Sigmoid colon (tissue), 7 donors: ENCODE results near the gene HCFC2. TPM values are rescaled to one million over a fixed set of nuclear protein-coding genes. Genes with fewer than 3 reads are reported as not detected.
A peak's percentile ranks its signal among the peaks of the same experiment; 100 is the strongest.

Experiments
- DNase-seq: peaks from one replicate; pipeline ENCODE4 v3.0.0-alpha.2; 2019
- H3K27ac ChIP-seq, 4 donors: fragments of 200-600 bp; sonication (generic); one replicate each; pipeline ENCODE4 v1.5.1; 2016 to 2019; ENCODE audit warnings: mild to moderate bottlenecking in 1 of 4
- H3K27me3 ChIP-seq, 3 donors: fragments of 200-600 bp; sonication (generic); one replicate each; pipeline ENCODE4 v1.5.1; 2019; ENCODE audit warnings: mild to moderate bottlenecking in 1 of 3
- H3K36me3 ChIP-seq, 4 donors: fragments of 200-600 bp; sonication (generic); one replicate each; pipeline ENCODE4 v1.5.1; 2016 to 2019
- H3K4me1 ChIP-seq, 4 donors: fragments of 200-600 bp; sonication (generic); one replicate each; pipeline ENCODE4 v1.5.1; 2017 to 2019
- H3K4me3 ChIP-seq, 4 donors: fragments of 200-600 bp; sonication (generic); one replicate each; pipeline ENCODE4 v1.5.1; 2017 to 2019; ENCODE audit warnings: mild to moderate bottlenecking in 2 of 4, moderate library complexity in 1 of 4
- H3K9me3 ChIP-seq, 4 donors: fragments of 200-600 bp in 3 of 4; sonication (generic) in 3 of 4; one replicate each; pipeline versions ENCODE4 v1.5.1 to v1.6.1; 2013 to 2019
- CTCF ChIP-seq, 4 experiments: fragments of 450-650 bp in 3 of 4; fragments of 200-600 bp in 1 of 4; IDR thresholded peaks; one replicate each; pipeline ENCODE4 v1.5.1; 2016 to 2019; ENCODE audit warnings: antibody characterized with exemption in 4 of 4, mild to moderate bottlenecking in 3 of 4, moderate library complexity in 2 of 4
- EP300 ChIP-seq, 4 donors: sonication (generic); formaldehyde crosslinking; IDR thresholded peaks; one replicate each; pipeline ENCODE4 v1.6.1; 2017; ENCODE audit warnings: antibody characterized with exemption in 4 of 4
- POLR2A ChIP-seq, 2 donors: fragments of 450-650 bp; IDR thresholded peaks; one replicate each; pipeline ENCODE4 v1.6.1; 2016; ENCODE audit warnings: antibody characterized with exemption in 2 of 2, mild to moderate bottlenecking in 2 of 2, moderate library complexity in 2 of 2
- POLR2AphosphoS5 ChIP-seq, 4 donors: sonication (generic); formaldehyde crosslinking; IDR thresholded peaks; one replicate each; pipeline ENCODE4 v1.6.1; 2017; ENCODE audit warnings: antibody characterized with exemption in 4 of 4
- WGBS, 2 donors: extraction: QIAGEN DNeasy Blood & Tissue Kit; methylation state at CpG; one replicate each; pipeline ENCODE4 v1.1.7; 2013; 5-methylcytosine and 5-hydroxymethylcytosine counted together
- intact Hi-C: fragments of 100-400 bp; cut with DNase I; formaldehyde crosslinking; loops from one replicate; pipeline ENCODE4 v1.15.1; 2023
- polyA plus RNA-seq, 3 donors: library from polyadenylated mRNA; stranded (reverse); fragments of 200-250 nt; gene quantifications; one replicate each; pipeline ENCODE4 v1.2.3, GENCODE V29; 2013
- total RNA-seq, 4 donors: library from RNA; depleted of rRNA; stranded (reverse); fragments of >200 nt; gene quantifications; one replicate each; pipeline ENCODE4 v1.1.0, GENCODE V29; 2016
- donor health status: healthy with polysubstance abuse.
- donor health status: Bipolar disorder and iron deficiency.
- donor health status: healthy.

HCFC2 gene
- total and polyA plus RNA-seq, 7 donors: 4.9 to 53.6 (median 35.7) TPM

GRCh38 chr12:104044158-104044557 lies 20.2 kb upstream of the HCFC2 start:
- no peak for DNase-seq
- WGBS, 2 donors: 88 to 92% methylated on average over 3 of the region's 3 CpGs
- H3K27me3 ChIP-seq: no peaks in the 10 kb centered on the region
- H3K4me1 ChIP-seq: peaks cover 0 to 40% (median 34%) of the 10 kb centered on the region in 4 donors
- H3K9me3 ChIP-seq: no peaks in the 10 kb centered on the region
- no peak for TF ChIP-seq POLR2AphosphoS5 (IDR thresholded peaks at IDR 0.05)
- TF ChIP-seq EP300 (IDR thresholded peaks at IDR 0.05): no peak
- no peak for TF ChIP-seq POLR2A (IDR thresholded peaks at IDR 0.05)
- no peak for TF ChIP-seq CTCF (IDR thresholded peaks at IDR 0.05)
- no peak overlapping the region for H3K27ac ChIP-seq
- intact Hi-C loops: no loop called here
- H3K4me3 ChIP-seq: no peak overlapping the region
- H3K36me3 ChIP-seq: peaks cover 0 to 7% (median 0%) of the 10 kb centered on the region in 4 donors

GRCh38 chr12:104046306-104046705 lies 18.0 kb upstream of the HCFC2 start:
- intact Hi-C loops: loop anchor here (5.0 kb wide), 1 partner anchor 79 kb away; the partner anchor contains the start of gene TDG
- no peak for DNase-seq
- no peak for TF ChIP-seq POLR2AphosphoS5 (IDR thresholded peaks at IDR 0.05)
- no peak for TF ChIP-seq CTCF (IDR thresholded peaks at IDR 0.05)
- Histone ChIP-seq H3K27ac (peak overlapping the region in 3 of 4 donors; percentile 58 to 76 (median 67)), H3K4me3 (no peak overlapping the region), H3K9me3 (no peaks in the 10 kb centered on the region), H3K27me3 (no peaks in the 10 kb centered on the region), H3K36me3 (peaks cover 0 to 7% (median 0%) of the 10 kb centered on the region in 4 donors), H3K4me1 (peaks cover 0 to 52% (median 47%) of the 10 kb centered on the region in 4 donors)
- WGBS, 2 donors: 96 to 97% methylated on average over 4 of the region's 4 CpGs

GRCh38 chr12:104048162-104048561 lies 16.2 kb upstream of the HCFC2 start:
- no peak overlapping the region for H3K4me3 ChIP-seq
- no peaks in the 10 kb centered on the region for H3K36me3 ChIP-seq
- peaks cover 0 to 52% (median 47%) of the 10 kb centered on the region in 4 donors for H3K4me1 ChIP-seq
- no peaks in the 10 kb centered on the region for H3K27me3 ChIP-seq
- no peak for DNase-seq
- H3K9me3 ChIP-seq: no peaks in the 10 kb centered on the region
- TF ChIP-seq POLR2AphosphoS5 (IDR thresholded peaks at IDR 0.05): no peak
- no peak for TF ChIP-seq POLR2A (IDR thresholded peaks at IDR 0.05)
- no peak for TF ChIP-seq CTCF (IDR thresholded peaks at IDR 0.05)
- TF ChIP-seq EP300 (IDR thresholded peaks at IDR 0.05): no peak
- 77 to 91% methylated on average over 5 of the region's 5 CpGs for WGBS, 2 donors
- H3K27ac ChIP-seq: peak overlapping the region in 3 of 4 donors; percentile 83 to 86 (median 83)
- intact Hi-C loops: loop anchor here (5.0 kb wide), 1 partner anchor 81 kb away; the partner anchor contains the start of gene TDG

- H3K9me3 ChIP-seq: no peaks in the 10 kb centered on the region
- peak overlapping the region; percentile 80 to 86 (median 83) for H3K27ac ChIP-seq
- peak overlapping the region; percentile 31 to 55 (median 54) for H3K4me3 ChIP-seq
- no peak for TF ChIP-seq POLR2AphosphoS5 (IDR thresholded peaks at IDR 0.05)
- H3K36me3 ChIP-seq: no peaks in the 10 kb centered on the region
- intact Hi-C loops: loop anchor here (5.0 kb wide), 1 partner anchor 82 kb away; the partner anchor contains the start of gene TDG
- DNase-seq: no peak
- 77 to 78% methylated on average over 3 of the region's 3 CpGs for WGBS, 2 donors
- peaks cover 0 to 52% (median 47%) of the 10 kb centered on the region in 4 donors for H3K4me1 ChIP-seq
- H3K27me3 ChIP-seq: no peaks in the 10 kb centered on the region
Observed at GRCh38 chr12:104048811-104049210, 15.5 kb upstream of the HCFC2 start.

- peaks cover 0 to 52% (median 47%) of the 10 kb centered on the region in 4 donors for H3K4me1 ChIP-seq
- intact Hi-C loops: loop anchor here (5.0 kb wide), 1 partner anchor 82 kb away; the partner anchor contains the start of gene TDG
- 18 to 35% methylated on average over 9 of the region's 9 CpGs for WGBS, 2 donors
- no peaks in the 10 kb centered on the region for H3K9me3 ChIP-seq
- peak overlapping the region; percentile 80 to 86 (median 83) for H3K27ac ChIP-seq
- H3K4me3 ChIP-seq: peak overlapping the region; percentile 31 to 55 (median 54)
- TF ChIP-seq POLR2AphosphoS5 (IDR thresholded peaks at IDR 0.05) (no peak), CTCF (IDR thresholded peaks at IDR 0.05) (no peak), POLR2A (IDR thresholded peaks at IDR 0.05) (no peak), EP300 (IDR thresholded peaks at IDR 0.05) (no peak)
- no peaks in the 10 kb centered on the region for H3K36me3 ChIP-seq
- H3K27me3 ChIP-seq: no peaks in the 10 kb centered on the region
- DNase-seq: no peak
Observed at GRCh38 chr12:104049278-104049902, 14.9 kb upstream of the HCFC2 start.
